ENCODE data around the gene EVI5L. TPM values are rescaled to one million over a fixed set of nuclear protein-coding genes. Genes with fewer than 3 reads are reported as not detected.

The EVI5L gene
- total RNA-seq, 2 experiments from 2014 or later = 5.2 to 6.0 TPM

- Histone ChIP-seq H3K4me3 (ENCODE audit: low read length) (no peak overlapping the region), H3K27ac (ENCODE audit: low read depth in 1 of 2, low read length in 2 of 2) (no peak overlapping the region), H3K4me1 (ENCODE audit: insufficient read depth, low read length) (no peaks in the 10 kb centered on the region), H3K27me3 (ENCODE audit: control insufficient read depth in 1 of 2, insufficient read depth in 2 of 2, low read length in 2 of 2) (no peaks in the 10 kb centered on the region), H3K9me3 (ENCODE audit: control insufficient read depth in 1 of 2, insufficient read depth in 1 of 2, low read length in 2 of 2) (no peaks in the 10 kb centered on the region), H3K36me3 (ENCODE audit: insufficient read depth, low read length) (no peaks in the 10 kb centered on the region)
- ATAC-seq (ENCODE audit: poor library complexity) = no peak
- intact Hi-C loops (cut with DNase I, micrococcal nuclease) = no loop called here
- ChIA-PET CTCF (interaction anchor here (2.3 kb wide), 1 partner anchor 13 kb away, joined by 6 read pairs; no protein-coding TSS in a partner anchor), POLR2A (interaction anchor here (0.7 kb wide), 1 partner anchor 77 kb away, joined by 7 read pairs; no protein-coding TSS in a partner anchor)
- Mint-ChIP-seq H3K4me3 (no peak overlapping the region), H3K27me3 (no peaks in the 10 kb centered on the region), H3K36me3 (ENCODE audit: low read depth) (no peaks in the 10 kb centered on the region), H3K9me3 (no peaks in the 10 kb centered on the region), H3K27ac (no peak overlapping the region), H3K4me1 (ENCODE audit: low read depth) (no peaks in the 10 kb centered on the region)
- no peak for DNase-seq
- TF ChIP-seq, protein P1, sequence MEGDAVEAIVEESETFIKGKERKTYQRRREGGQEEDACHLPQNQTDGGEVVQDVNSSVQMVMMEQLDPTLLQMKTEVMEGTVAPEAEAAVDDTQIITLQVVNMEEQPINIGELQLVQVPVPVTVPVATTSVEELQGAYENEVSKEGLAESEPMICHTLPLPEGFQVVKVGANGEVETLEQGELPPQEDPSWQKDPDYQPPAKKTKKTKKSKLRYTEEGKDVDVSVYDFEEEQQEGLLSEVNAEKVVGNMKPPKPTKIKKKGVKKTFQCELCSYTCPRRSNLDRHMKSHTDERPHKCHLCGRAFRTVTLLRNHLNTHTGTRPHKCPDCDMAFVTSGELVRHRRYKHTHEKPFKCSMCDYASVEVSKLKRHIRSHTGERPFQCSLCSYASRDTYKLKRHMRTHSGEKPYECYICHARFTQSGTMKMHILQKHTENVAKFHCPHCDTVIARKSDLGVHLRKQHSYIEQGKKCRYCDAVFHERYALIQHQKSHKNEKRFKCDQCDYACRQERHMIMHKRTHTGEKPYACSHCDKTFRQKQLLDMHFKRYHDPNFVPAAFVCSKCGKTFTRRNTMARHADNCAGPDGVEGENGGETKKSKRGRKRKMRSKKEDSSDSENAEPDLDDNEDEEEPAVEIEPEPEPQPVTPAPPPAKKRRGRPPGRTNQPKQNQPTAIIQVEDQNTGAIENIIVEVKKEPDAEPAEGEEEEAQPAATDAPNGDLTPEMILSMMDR (IDR thresholded peaks at IDR 0.05) = no peak
Measured at GRCh38 chr19:7881910-7882309, 51.9 kb downstream of the EVI5L start.

GRCh38 chr19:7883105-7883504, 53.1 kb downstream of the EVI5L start:
- Mint-ChIP-seq H3K27me3 (peaks cover 4% of the 10 kb centered on the region), H3K4me1 (ENCODE audit: low read depth) (no peaks in the 10 kb centered on the region), H3K27ac (no peak overlapping the region), H3K36me3 (ENCODE audit: low read depth) (no peaks in the 10 kb centered on the region), H3K9me3 (no peaks in the 10 kb centered on the region), H3K4me3 (no peak overlapping the region)
- intact Hi-C loops (cut with DNase I, micrococcal nuclease) = no loop called here
- DNase-seq (no peak), ATAC-seq (ENCODE audit: poor library complexity) (no peak)
- Histone ChIP-seq H3K27ac (ENCODE audit: low read depth in 1 of 2, low read length in 2 of 2) (no peak overlapping the region), H3K4me3 (ENCODE audit: low read length) (no peak overlapping the region), H3K4me1 (ENCODE audit: insufficient read depth, low read length) (peaks cover 2% of the 10 kb centered on the region), H3K27me3 (ENCODE audit: control insufficient read depth in 1 of 2, insufficient read depth in 2 of 2, low read length in 2 of 2) (peaks cover 7 to 9% of the 10 kb centered on the region in 2 experiments), H3K36me3 (ENCODE audit: insufficient read depth, low read length) (no peaks in the 10 kb centered on the region), H3K9me3 (ENCODE audit: control insufficient read depth in 1 of 2, insufficient read depth in 1 of 2, low read length in 2 of 2) (no peaks in the 10 kb centered on the region)
- POLR2A ChIA-PET = no interaction called here
- TF ChIP-seq, protein P1 (IDR thresholded peaks at IDR 0.05) = no peak
- CTCF ChIA-PET = no interaction called here

- TF ChIP-seq, protein P1 (IDR thresholded peaks at IDR 0.05) = no peak
- H3K4me1 ChIP-seq (ENCODE audit: insufficient read depth, low read length) = peaks cover 9% of the 10 kb centered on the region
- no peak for ATAC-seq (ENCODE audit: poor library complexity)
- Mint-ChIP-seq H3K27ac (no peak overlapping the region), H3K9me3 (no peaks in the 10 kb centered on the region), H3K36me3 (ENCODE audit: low read depth) (no peaks in the 10 kb centered on the region), H3K4me3 (no peak overlapping the region), H3K4me1 (ENCODE audit: low read depth) (no peaks in the 10 kb centered on the region), H3K27me3 (peaks cover 8% of the 10 kb centered on the region)
- intact Hi-C loops (cut with DNase I, micrococcal nuclease) = no loop called here
- no peak overlapping the region for H3K27ac ChIP-seq (ENCODE audit: low read depth in 1 of 2, low read length in 2 of 2)
- no peak for DNase-seq
- no peaks in the 10 kb centered on the region for H3K36me3 ChIP-seq (ENCODE audit: insufficient read depth, low read length)
- H3K27me3 ChIP-seq (ENCODE audit: control insufficient read depth in 1 of 2, insufficient read depth in 2 of 2, low read length in 2 of 2) = peaks cover 14 to 16% of the 10 kb centered on the region in 2 experiments
- peaks cover 0 to 4% of the 10 kb centered on the region in 2 experiments for H3K9me3 ChIP-seq (ENCODE audit: control insufficient read depth in 1 of 2, insufficient read depth in 1 of 2, low read length in 2 of 2)
- ChIA-PET CTCF (no interaction called here), POLR2A (no interaction called here)
- no peak overlapping the region for H3K4me3 ChIP-seq (ENCODE audit: low read length)
Measured at GRCh38 chr19:7883796-7884570, 54.0 kb downstream of the EVI5L start.
